ENCODE measurements around the gene STK32B. TPM values are rescaled to one million over a fixed set of nuclear protein-coding genes. Genes with fewer than 3 reads are reported as not detected.

The STK32B gene
- total and polyA plus RNA-seq, 2 donors (not counting 3 experiments of a cell fraction or from before 2014, with no cell fraction given): 5.6 to 7.8 TPM

- ChIA-PET POLR2A (no interaction called here), CTCF (no interaction called here)
- TF ChIP-seq MYC (IDR thresholded peaks at IDR 0.05; ENCODE audit: low read depth, low read length) (no peak), JUN (IDR thresholded peaks at IDR 0.05; ENCODE audit: borderline replicate concordance, insufficient read depth, insufficient read length, low read depth) (no peak)
- no peaks in the 10 kb centered on the region for H3K27me3 ChIP-seq (ENCODE audit: control insufficient read depth in 2 of 2, insufficient read depth in 2 of 2, low read length in 2 of 2)
- no TSS peak for BruUV-seq (replicated peaks)
- dilution Hi-C loops (cut with MboI; ENCODE audit: extremely low pct_ligation_motif_present, low sequenced_read_pairs) (no loop called here), intact Hi-C loops (cut with micrococcal nuclease) (no loop called here)
- no peaks in the 10 kb centered on the region for H4K20me1 ChIP-seq (replicated peaks; ENCODE audit: control insufficient read depth, extremely low read depth, insufficient read depth, low read length)
- no peak overlapping the region for H3K4me2 ChIP-seq (ENCODE audit: insufficient read depth, low read length)
- FAIRE-seq: no peak
- no peak overlapping the region for H3K4me3 ChIP-seq (replicated peaks in 1 of 3; ENCODE audit: insufficient read depth in 1 of 3, low read depth in 1 of 3, low read length in 3 of 3)
- no peaks in the 10 kb centered on the region for H3K79me2 ChIP-seq (ENCODE audit: control insufficient read depth, insufficient read depth, low read length)
- no peak for DNase-seq (ENCODE audit: low read depth, low spot score)
- no peaks in the 10 kb centered on the region for H3K9me3 ChIP-seq (replicated peaks; ENCODE audit: control insufficient read depth, insufficient read depth, low read length)
- no peak overlapping the region for H3K9ac ChIP-seq (replicated peaks; ENCODE audit: extremely low read depth, insufficient read depth, low read length)
- H3K27ac ChIP-seq (ENCODE audit: insufficient read depth, low read depth, low read length): no peak overlapping the region
- H3K36me3 ChIP-seq (ENCODE audit: control insufficient read depth in 2 of 2, extremely low read depth in 1 of 2, insufficient read depth in 2 of 2, low read length in 2 of 2): no peaks in the 10 kb centered on the region
- no peaks in the 10 kb centered on the region for H3K9me1 ChIP-seq (replicated peaks; ENCODE audit: control insufficient read depth, extremely low read depth, insufficient read depth, low read length)
- H2AFZ ChIP-seq (ENCODE audit: low read depth, low read length): no peak overlapping the region
- H3K4me1 ChIP-seq (ENCODE audit: control insufficient read depth, extremely low read depth, insufficient read depth, low read length): no peaks in the 10 kb centered on the region
Observed at GRCh38 chr4:5122114-5122513, 70.8 kb downstream of the STK32B start.

DNA sequence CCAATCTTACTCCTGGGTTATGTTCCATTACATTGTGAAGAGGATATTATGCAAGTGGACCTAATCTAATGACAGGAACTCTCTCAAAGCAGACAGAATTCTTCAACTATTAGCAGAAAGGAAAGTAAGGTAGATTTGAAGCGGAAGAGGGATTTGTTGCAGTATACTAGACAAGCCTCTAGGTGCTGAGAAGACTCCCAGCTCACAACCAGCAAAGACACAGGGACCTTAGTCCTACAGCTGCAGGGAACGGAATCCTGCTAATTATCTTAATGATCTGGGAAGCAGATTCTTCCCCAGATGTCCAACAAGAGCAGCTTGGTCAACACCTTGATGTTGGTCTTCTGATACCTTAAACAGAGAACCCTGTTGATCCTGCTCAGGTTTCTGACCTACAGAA is 73.6 kb downstream of the STK32B start:
- H3K79me2 ChIP-seq (ENCODE audit: control insufficient read depth, insufficient read depth, low read length): no peaks in the 10 kb centered on the region
- no TSS peak for BruUV-seq (replicated peaks)
- H3K27ac ChIP-seq (ENCODE audit: insufficient read depth, low read depth, low read length): no peak overlapping the region
- no peaks in the 10 kb centered on the region for H3K9me1 ChIP-seq (replicated peaks; ENCODE audit: control insufficient read depth, extremely low read depth, insufficient read depth, low read length)
- FAIRE-seq (no peak), DNase-seq (ENCODE audit: low read depth, low spot score) (no peak)
- H2AFZ ChIP-seq (ENCODE audit: low read depth, low read length): no peak overlapping the region
- H3K4me2 ChIP-seq (ENCODE audit: insufficient read depth, low read length): no peak overlapping the region
- no peak overlapping the region for H3K9ac ChIP-seq (replicated peaks; ENCODE audit: extremely low read depth, insufficient read depth, low read length)
- ChIA-PET CTCF (interaction anchor here (0.9 kb wide), 1 partner anchor 74 kb away, joined by 3 read pairs; no protein-coding TSS in a partner anchor), POLR2A (interaction anchor here (0.5 kb wide), 1 partner anchor 262 kb away, joined by 4 read pairs; no protein-coding TSS in a partner anchor)
- dilution Hi-C loops (cut with MboI; ENCODE audit: extremely low pct_ligation_motif_present, low sequenced_read_pairs): no loop called here
- no peaks in the 10 kb centered on the region for H4K20me1 ChIP-seq (replicated peaks; ENCODE audit: control insufficient read depth, extremely low read depth, insufficient read depth, low read length)
- H3K4me1 ChIP-seq (ENCODE audit: control insufficient read depth, extremely low read depth, insufficient read depth, low read length): no peaks in the 10 kb centered on the region
- TF ChIP-seq JUN (IDR thresholded peaks at IDR 0.05; ENCODE audit: borderline replicate concordance, insufficient read depth, insufficient read length, low read depth) (no peak), CTCF (IDR thresholded peaks at IDR 0.05; ENCODE audit: extremely low read depth in 1 of 2, insufficient read depth in 1 of 2, low read depth in 1 of 2, low read length in 2 of 2) (no peak), EZH2 (IDR thresholded peaks at IDR 0.05; ENCODE audit: borderline replicate concordance, low read depth, low read length, severe bottlenecking) (no peak)
- H3K27me3 ChIP-seq (ENCODE audit: control insufficient read depth in 2 of 2, insufficient read depth in 2 of 2, low read length in 2 of 2): no peaks in the 10 kb centered on the region
- no peaks in the 10 kb centered on the region for H3K36me3 ChIP-seq (ENCODE audit: control insufficient read depth in 2 of 2, extremely low read depth in 1 of 2, insufficient read depth in 2 of 2, low read length in 2 of 2)
- no peaks in the 10 kb centered on the region for H3K9me3 ChIP-seq (replicated peaks; ENCODE audit: control insufficient read depth, insufficient read depth, low read length)
- no peak overlapping the region for H3K4me3 ChIP-seq (replicated peaks in 1 of 3; ENCODE audit: insufficient read depth in 1 of 3, low read depth in 1 of 3, low read length in 3 of 3)
- intact Hi-C loops (cut with micrococcal nuclease): no loop called here

All from endothelial cell of umbilical vein (primary cell).